Measurements from ENCODE around the gene RPL27. TPM values are rescaled to one million over a fixed set of nuclear protein-coding genes. Genes with fewer than 3 reads are reported as not detected.

The RPL27 gene
- total RNA-seq, 2 experiments from 2014 or later = 1,640 to 1,647 TPM

DNA sequence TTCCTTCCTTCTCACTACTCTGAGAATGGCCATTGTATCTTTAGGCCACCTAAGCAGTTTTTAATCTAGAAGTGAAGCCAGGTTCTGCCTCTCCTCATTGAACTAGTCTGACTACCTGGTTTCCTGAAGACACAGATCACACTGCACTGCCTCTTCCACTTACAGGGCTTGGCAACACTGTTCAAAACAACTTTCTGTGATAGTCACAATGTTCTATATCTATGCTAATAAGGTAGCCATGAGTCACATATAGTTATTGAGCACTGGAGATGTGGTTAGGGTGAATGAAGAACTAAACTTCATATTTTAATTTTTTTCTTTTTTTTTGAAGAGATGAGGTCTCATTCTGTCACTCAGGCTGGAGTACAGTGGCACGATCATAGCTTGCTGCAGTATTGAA is 53.8 kb downstream of the RPL27 start:
- DNase-seq = no peak
- CTCF ChIA-PET = no interaction called here
- TF ChIP-seq, protein P1, sequence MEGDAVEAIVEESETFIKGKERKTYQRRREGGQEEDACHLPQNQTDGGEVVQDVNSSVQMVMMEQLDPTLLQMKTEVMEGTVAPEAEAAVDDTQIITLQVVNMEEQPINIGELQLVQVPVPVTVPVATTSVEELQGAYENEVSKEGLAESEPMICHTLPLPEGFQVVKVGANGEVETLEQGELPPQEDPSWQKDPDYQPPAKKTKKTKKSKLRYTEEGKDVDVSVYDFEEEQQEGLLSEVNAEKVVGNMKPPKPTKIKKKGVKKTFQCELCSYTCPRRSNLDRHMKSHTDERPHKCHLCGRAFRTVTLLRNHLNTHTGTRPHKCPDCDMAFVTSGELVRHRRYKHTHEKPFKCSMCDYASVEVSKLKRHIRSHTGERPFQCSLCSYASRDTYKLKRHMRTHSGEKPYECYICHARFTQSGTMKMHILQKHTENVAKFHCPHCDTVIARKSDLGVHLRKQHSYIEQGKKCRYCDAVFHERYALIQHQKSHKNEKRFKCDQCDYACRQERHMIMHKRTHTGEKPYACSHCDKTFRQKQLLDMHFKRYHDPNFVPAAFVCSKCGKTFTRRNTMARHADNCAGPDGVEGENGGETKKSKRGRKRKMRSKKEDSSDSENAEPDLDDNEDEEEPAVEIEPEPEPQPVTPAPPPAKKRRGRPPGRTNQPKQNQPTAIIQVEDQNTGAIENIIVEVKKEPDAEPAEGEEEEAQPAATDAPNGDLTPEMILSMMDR (IDR thresholded peaks at IDR 0.05) = no peak
- Mint-ChIP-seq H3K36me3 (ENCODE audit: low read depth) (peaks cover 58% of the 10 kb centered on the region), H3K27ac (no peak overlapping the region), H3K4me1 (ENCODE audit: low read depth) (no peaks in the 10 kb centered on the region), H3K27me3 (no peaks in the 10 kb centered on the region), H3K9me3 (no peaks in the 10 kb centered on the region), H3K4me3 (no peak overlapping the region)
- intact Hi-C loops (cut with micrococcal nuclease) = no loop called here
- no peak for ATAC-seq
- POLR2A ChIA-PET = no interaction called here

Other genes starting within 250 kb of the RPL27 start
- gene RAMP2, start 237.2 kb upstream of the RPL27 start, total RNA-seq = not detected
- gene VPS25, start 225.0 kb upstream of the RPL27 start, total RNA-seq = 10 to 100 TPM; 63.4 to 67.2 TPM
- under 1 TPM; 0.65 to 0.72 TPM for gene WNK4, start 217.8 kb upstream of the RPL27 start, total RNA-seq
- 10 to 100 TPM; 24.9 to 27.9 TPM for gene COA3, start 199.7 kb upstream of the RPL27 start, total RNA-seq
- gene CNTD1, start 199.6 kb upstream of the RPL27 start, total RNA-seq = under 1 TPM in 1 of 2 experiments, not detected in 1; 0.23 TPM
- gene BECN1, start 174.1 kb upstream of the RPL27 start, total RNA-seq = 10 to 100 TPM; 72.0 to 74.1 TPM
- gene PSME3, start 165.0 kb upstream of the RPL27 start, total RNA-seq = 100 to 1,000 TPM; 124 to 132 TPM
- 1 to 10 TPM; 3.0 to 3.3 TPM for gene AOC2, start 153.8 kb upstream of the RPL27 start, total RNA-seq
- 1 to 10 TPM; 2.0 to 2.9 TPM for gene AOC3, start 147.2 kb upstream of the RPL27 start, total RNA-seq
- gene G6PC1, start 97.6 kb upstream of the RPL27 start, total RNA-seq = not detected
- gene AARSD1, start 34.0 kb upstream of the RPL27 start, total RNA-seq = 10 to 100 TPM; 54.3 to 57.5 TPM
- 1 to 10 TPM; 2.2 to 2.8 TPM for gene PTGES3L, start 18.3 kb upstream of the RPL27 start, total RNA-seq
- 10 to 100 TPM; 16.1 to 17.0 TPM for gene RUNDC1, start 17.9 kb upstream of the RPL27 start, total RNA-seq
- gene IFI35, start 8.4 kb downstream of the RPL27 start, total RNA-seq = 10 to 100 TPM; 33.4 to 35.8 TPM
- gene VAT1, start 24.0 kb downstream of the RPL27 start, total RNA-seq = 10 to 100 TPM; 35.9 to 39.4 TPM
- gene RND2, start 26.8 kb downstream of the RPL27 start, total RNA-seq = not detected
- 10 to 100 TPM; 84.5 to 92.9 TPM for gene BRCA1, start 126.9 kb downstream of the RPL27 start, total RNA-seq
- 10 to 100 TPM; 45.6 to 46.5 TPM for gene NBR1, start 172.8 kb downstream of the RPL27 start, total RNA-seq
- gene TMEM106A, start 213.5 kb downstream of the RPL27 start, total RNA-seq = 1 to 10 TPM; 9.2 to 9.8 TPM
- not detected for gene CCDC200, start 230.2 kb downstream of the RPL27 start, total RNA-seq
- 1,000 to 10,000 TPM; 3,772 to 4,070 TPM for gene RNU2-1, start 235.6 kb downstream of the RPL27 start, total RNA-seq